Bronchial epithelial cell (primary cell): ENCODE data around the gene HEATR5B. TPM values are rescaled to one million over a fixed set of nuclear protein-coding genes. Genes with fewer than 3 reads are reported as not detected.

ENCODE experiments used
- DNase-seq: peaks from one replicate; pipeline ENCODE4 v3.0.0-alpha.2; 2010; ENCODE audit warnings: low read depth
- FAIRE-seq: peaks from 2 replicates; lab custom pipeline; 2011; peaks lifted over from hg19 to GRCh38; lab: Jason Lieb, UNC
- H3K27me3 ChIP-seq: 2 replicates; pipeline ENCODE4 v1.5.1; 2011; ENCODE audit warnings: low read length; ENCODE audit not compliant: control insufficient read depth, insufficient read depth
- H3K36me3 ChIP-seq: 2 replicates; pipeline ENCODE4 v1.5.1; 2011; ENCODE audit warnings: low read length; ENCODE audit not compliant: control insufficient read depth, insufficient read depth
- H3K4me3 ChIP-seq: 2 replicates; pipeline ENCODE4 v1.5.1; 2011; ENCODE audit warnings: mild to moderate bottlenecking, low read depth, low read length, control low read depth
- CTCF ChIP-seq: IDR thresholded peaks from 2 replicates; pipeline ENCODE4 v1.5.1; 2011; ENCODE audit warnings: mild to moderate bottlenecking, moderate library complexity, low read length, control low read depth, inconsistent platforms; ENCODE audit not compliant: insufficient read depth, severe bottlenecking
- total RNA-seq: library from RNA; depleted of rRNA; stranded (reverse); fragments of >200 nt; gene quantifications from 2 replicates; pipeline ENCODE4 v1.2.1, GENCODE V29; 2014

HEATR5B gene
- total RNA-seq, 1 donor from 2014 or later: 23.4 TPM

- Histone ChIP-seq H3K4me3 (peak within 1 kb of the TSS; percentile 87), H3K27me3 (no peaks in the 10 kb centered on the region), H3K36me3 (no peaks in the 10 kb centered on the region)
- DNase-seq (peak; percentile 86), FAIRE-seq (no peak)
- TF ChIP-seq CTCF: no peak
Observed at GRCh38 chr2:36966370-36967235, 117.6 kb downstream of the HEATR5B start, which contains the start of gene STRN. STRN (minus strand) TSS chr2:36966536; CDS start chr2:36966463, 73 bp downstream.

- no peaks in the 10 kb centered on the region for H3K27me3 ChIP-seq
- no peak for TF ChIP-seq CTCF
- H3K4me3 ChIP-seq: peak overlapping the region; percentile 87
- DNase-seq (peak; percentile 13), FAIRE-seq (no peak)
- H3K36me3 ChIP-seq: no peaks in the 10 kb centered on the region
Observed at GRCh38 chr2:36965751-36966369, 118.3 kb downstream of the HEATR5B start.

- Histone ChIP-seq H3K27me3 (no peaks in the 10 kb centered on the region), H3K4me3 (peak overlapping the region; percentile 87), H3K36me3 (no peaks in the 10 kb centered on the region)
- DNase-seq (no peak), FAIRE-seq (no peak)
- TF ChIP-seq CTCF: no peak
Observed at GRCh38 chr2:36965206-36965605, 119.0 kb downstream of the HEATR5B start.

GRCh38 chr2:36964496-36965058, 119.6 kb downstream of the HEATR5B start:
- Histone ChIP-seq H3K4me3 (peak overlapping the region; percentile 87), H3K27me3 (no peaks in the 10 kb centered on the region), H3K36me3 (no peaks in the 10 kb centered on the region)
- DNase-seq: peak; percentile 36
- no peak for TF ChIP-seq CTCF
- no peak for FAIRE-seq

DNA sequence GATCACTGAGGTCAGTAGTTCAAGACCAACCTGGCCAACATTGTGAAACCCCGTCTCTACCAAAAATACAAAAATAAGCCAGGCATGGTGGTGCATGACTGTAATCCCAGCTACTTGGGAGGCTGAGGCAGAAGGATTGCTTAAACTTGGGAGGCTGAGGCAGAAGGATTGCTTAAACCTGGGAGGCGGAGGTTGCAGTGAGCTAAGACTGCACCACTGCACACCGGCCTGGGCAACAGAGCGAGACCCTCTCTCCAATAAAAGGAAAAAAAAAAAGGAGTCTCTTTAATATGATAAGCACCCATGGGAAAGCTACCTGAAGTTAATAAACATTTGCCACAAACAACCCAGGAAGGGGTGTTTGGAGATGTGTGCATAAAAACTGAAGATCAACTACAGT, 120.4 kb downstream of the HEATR5B start:
- FAIRE-seq: no peak
- H3K4me3 ChIP-seq: no peak overlapping the region

More for the DNA sequence above, 120.4 kb downstream of the HEATR5B start:
- no peak for DNase-seq
- Histone ChIP-seq H3K36me3 (no peaks in the 10 kb centered on the region), H3K27me3 (no peaks in the 10 kb centered on the region)
- no peak for TF ChIP-seq CTCF
